ENCODE results near the gene AKAIN1.

DNA sequence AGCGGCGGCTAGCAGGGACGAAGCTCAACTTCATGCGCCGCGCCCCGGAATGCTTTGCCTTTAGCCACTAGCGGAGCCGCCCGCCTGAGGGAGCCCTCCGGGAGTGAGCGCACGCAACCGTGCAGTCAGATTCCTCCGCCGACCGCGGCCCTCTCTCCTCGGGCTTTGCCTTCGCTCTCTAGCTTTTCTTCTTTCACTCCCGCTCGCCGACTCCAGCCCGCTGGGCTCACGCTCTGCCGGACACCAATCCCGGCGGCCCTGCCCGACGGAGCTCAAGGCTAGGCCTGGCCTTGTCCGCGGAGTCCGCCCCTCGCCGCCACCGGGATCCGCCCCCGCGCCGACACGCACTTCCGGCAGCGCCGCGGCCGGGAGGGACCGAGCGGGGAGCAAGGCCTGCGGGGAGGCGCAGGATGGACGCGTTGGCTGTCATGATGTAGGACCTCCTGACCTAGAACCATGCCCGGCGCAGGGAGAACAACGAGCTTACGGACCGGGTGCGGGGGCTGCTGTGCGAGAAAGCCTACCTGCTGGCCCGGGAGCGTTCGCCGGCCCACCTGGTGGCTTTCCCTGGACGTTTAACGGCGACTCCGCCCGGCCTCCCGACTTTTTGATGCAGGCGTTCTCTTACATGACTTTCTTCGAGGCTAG, 40.8 kb upstream of the AKAIN1 start:
- TF ChIP-seq, protein P1, sequence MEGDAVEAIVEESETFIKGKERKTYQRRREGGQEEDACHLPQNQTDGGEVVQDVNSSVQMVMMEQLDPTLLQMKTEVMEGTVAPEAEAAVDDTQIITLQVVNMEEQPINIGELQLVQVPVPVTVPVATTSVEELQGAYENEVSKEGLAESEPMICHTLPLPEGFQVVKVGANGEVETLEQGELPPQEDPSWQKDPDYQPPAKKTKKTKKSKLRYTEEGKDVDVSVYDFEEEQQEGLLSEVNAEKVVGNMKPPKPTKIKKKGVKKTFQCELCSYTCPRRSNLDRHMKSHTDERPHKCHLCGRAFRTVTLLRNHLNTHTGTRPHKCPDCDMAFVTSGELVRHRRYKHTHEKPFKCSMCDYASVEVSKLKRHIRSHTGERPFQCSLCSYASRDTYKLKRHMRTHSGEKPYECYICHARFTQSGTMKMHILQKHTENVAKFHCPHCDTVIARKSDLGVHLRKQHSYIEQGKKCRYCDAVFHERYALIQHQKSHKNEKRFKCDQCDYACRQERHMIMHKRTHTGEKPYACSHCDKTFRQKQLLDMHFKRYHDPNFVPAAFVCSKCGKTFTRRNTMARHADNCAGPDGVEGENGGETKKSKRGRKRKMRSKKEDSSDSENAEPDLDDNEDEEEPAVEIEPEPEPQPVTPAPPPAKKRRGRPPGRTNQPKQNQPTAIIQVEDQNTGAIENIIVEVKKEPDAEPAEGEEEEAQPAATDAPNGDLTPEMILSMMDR (IDR thresholded peaks at IDR 0.05) = peak in 6 of 7 experiments; percentile 14 to 58 (median 36)
- TF ChIP-seq POLR2A (IDR thresholded peaks at IDR 0.05) = peak; percentile 51 to 83 (median 80)

Data from body of pancreas (tissue), 4 donors.